GM12875 (cell line): Measurements from ENCODE around the gene SMARCD3.

Source experiments
- H3K4me3 ChIP-seq: one replicate; pipeline ENCODE4 v1.5.1; 2011; ENCODE audit warnings: low read depth, low read length, control low read depth
- CTCF ChIP-seq: IDR thresholded peaks from 2 replicates; pipeline ENCODE4 v1.5.1; 2011; ENCODE audit warnings: low read depth, mild to moderate bottlenecking, control low read depth, inconsistent platforms, low read length, moderate library complexity, borderline replicate concordance; ENCODE audit not compliant: insufficient read depth

Gene SMARCD3

DNA sequence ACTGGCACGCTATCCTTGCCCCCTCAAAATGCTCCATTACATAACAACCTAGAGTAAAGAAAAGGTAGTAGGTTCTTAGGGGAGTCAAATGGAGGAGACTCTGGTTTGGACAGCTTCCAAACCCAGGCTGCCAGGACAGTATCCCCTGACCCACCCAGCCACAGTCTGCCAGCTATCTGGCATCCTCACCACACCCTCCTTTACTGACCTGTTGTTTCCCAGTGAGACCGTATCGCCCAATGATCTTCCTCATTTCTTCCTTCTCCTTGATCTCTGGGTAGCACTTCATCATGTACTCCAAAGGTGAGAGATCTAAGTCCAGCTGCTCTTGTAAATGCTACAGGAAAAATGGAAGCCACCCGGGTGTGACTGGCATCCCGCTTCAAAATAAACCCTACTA is 33.1 kb downstream of the SMARCD3 start:
- no peak for TF ChIP-seq CTCF
- H3K4me3 ChIP-seq, result no peak overlapping the region

- no peak overlapping the region for H3K4me3 ChIP-seq
- TF ChIP-seq CTCF, result no peak
Measured at GRCh38 chr7:151213826-151214225, 34.7 kb downstream of the SMARCD3 start.

GRCh38 chr7:151212626-151213025 is 35.9 kb downstream of the SMARCD3 start:
- TF ChIP-seq CTCF, result no peak
- no peak overlapping the region for H3K4me3 ChIP-seq

DNA sequence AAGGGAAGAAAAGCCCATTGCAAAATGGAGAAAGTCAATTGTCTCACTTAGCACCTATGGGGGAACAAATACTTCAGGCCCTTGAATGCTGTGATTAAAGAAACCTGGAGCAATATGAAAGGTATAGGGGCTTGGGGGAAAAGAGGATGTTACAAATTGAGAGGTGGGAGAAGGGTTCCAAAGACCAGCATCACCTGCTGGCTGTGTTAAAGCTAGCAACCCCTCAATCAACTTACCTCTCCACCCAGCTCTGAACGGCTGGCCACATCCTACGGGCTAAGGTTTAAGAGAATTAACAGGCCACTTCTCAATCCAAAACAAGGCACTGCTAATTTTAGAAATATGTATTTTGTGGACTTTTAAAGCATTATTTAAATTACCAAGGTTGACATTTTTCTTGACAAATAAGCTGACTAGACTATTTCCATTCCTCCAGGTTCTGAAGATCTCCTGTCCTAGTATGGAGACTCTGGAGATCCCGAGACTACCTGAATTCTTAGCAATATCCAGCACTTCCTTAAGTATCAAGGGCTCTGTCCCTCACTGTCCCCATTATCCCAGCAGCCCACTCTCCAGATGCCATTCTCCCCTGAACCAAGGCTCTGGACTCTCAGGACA is 37.2 kb downstream of the SMARCD3 start:
- TF ChIP-seq CTCF, result no peak
- no peak overlapping the region for H3K4me3 ChIP-seq

DNA sequence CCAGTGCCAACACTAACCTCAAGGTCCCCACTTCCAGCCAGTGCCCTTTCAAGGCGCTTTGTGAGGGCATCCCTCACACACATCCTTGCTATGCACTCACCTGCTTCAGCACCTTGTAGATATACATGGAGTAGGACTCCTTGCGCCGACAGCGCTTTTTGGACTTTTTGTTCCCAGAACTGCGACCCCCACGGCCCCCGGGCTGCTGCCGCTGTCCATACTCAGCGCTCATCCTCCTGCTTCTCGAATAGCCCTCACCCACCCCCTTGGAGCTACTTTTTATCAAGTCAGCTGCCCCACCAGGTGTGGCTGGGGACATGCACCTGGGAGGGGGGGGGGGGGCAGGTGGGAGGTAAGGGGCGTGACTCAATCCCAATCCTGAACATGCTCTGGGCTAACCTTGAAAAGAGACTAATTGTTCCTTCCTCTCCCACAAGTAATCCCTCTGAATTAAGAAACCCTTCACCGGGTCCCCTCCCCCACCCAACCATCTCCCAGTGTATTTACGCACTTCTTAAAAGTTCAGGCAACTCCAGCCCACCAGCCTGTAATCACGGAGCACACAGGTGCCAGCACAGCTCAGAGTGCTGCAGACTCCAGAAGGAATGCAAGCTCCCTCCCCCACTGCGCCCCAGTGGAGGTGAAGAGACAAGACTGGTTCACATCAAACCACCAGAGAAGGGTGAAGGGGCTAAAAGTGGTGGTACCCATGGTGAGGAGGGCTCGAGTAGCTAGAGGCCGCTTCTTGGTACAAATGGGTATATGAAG is 38.2 kb downstream of the SMARCD3 start, which contains the start of gene H2BK1:
TSS of gene H2BK1 (minus strand) at position 402 of the 768 bp plus-strand sequence. CDS start at position 232, 170 bp downstream.
- no peak within 1 kb of the TSS for H3K4me3 ChIP-seq
- TF ChIP-seq CTCF, result no peak

GRCh38 chr7:151209588-151209987 is 38.9 kb downstream of the SMARCD3 start:
- TF ChIP-seq CTCF, result no peak
- H3K4me3 ChIP-seq, result no peak overlapping the region

GRCh38 chr7:151208253-151208862 is 40.1 kb downstream of the SMARCD3 start:
- H3K4me3 ChIP-seq, result no peak overlapping the region
- TF ChIP-seq CTCF, result no peak
